Stomach (tissue), 4 donors: Measurements from ENCODE around the gene PLAGL2.

Experiments
- CTCF ChIP-seq, 7 experiments: fragments of 450-650 bp in 4 of 7; fragments of 200-600 bp in 3 of 7; sonication (generic) in 3 of 7; IDR thresholded peaks; one replicate each; pipeline ENCODE4 v1.5.1; 2016 to 2019; ENCODE audit warnings: antibody characterized with exemption in 7 of 7, control low read depth in 2 of 7, mild to moderate bottlenecking in 1 of 7
- POLR2A ChIP-seq, 4 donors: fragments of 450-650 bp; IDR thresholded peaks; one replicate each; pipeline ENCODE4 v1.6.1; 2016; ENCODE audit warnings: antibody characterized with exemption in 4 of 4, control low read depth in 2 of 4, mild to moderate bottlenecking in 1 of 4, moderate library complexity in 1 of 4
- POLR2AphosphoS5 ChIP-seq, 3 donors: sonication (generic); formaldehyde crosslinking; IDR thresholded peaks; one replicate each; pipeline ENCODE4 v1.6.1; 2016; ENCODE audit warnings: antibody characterized with exemption in 3 of 3

- peak in 1 of 7 experiments; percentile 10 for TF ChIP-seq CTCF (IDR thresholded peaks at IDR 0.05)
- no peak for TF ChIP-seq POLR2A (IDR thresholded peaks at IDR 0.05)
- no peak for TF ChIP-seq POLR2AphosphoS5 (IDR thresholded peaks at IDR 0.05)
These were observed 17.6 kb downstream of the PLAGL2 start for GRCh38 chr20:32189691-32190615.
